HepG2 (cell line): ENCODE measurements around the gene SAMD4B. TPM values are rescaled to one million over a fixed set of nuclear protein-coding genes. Genes with fewer than 3 reads are reported as not detected.

Experiments used
- ATAC-seq: fragments of 200-7000 bp; cut with Tn5 transposase; 3 replicates; pipeline ENCODE4 v1.9.1; 2020; ENCODE audit warnings: mild to moderate bottlenecking, moderate library complexity
- BruUV-seq: library from RNA; stranded (reverse); fragments of 400-500 nt; replicated peaks from 2 replicates; lab custom pipeline; 2021; lab: Mats Ljungman, UMichigan
- CTCF ChIA-PET: fragments of 300-600 bp; formaldehyde crosslinking; extraction: SDS; loops from one replicate; lab custom pipeline; 2021; ENCODE audit warnings: low total read pairs, inconsistent platforms, low intra/inter-chr PET ratio; lab: Yijun Ruan, JAX
- POLR2A ChIA-PET: fragments of 350-600 bp; sonication (Branson Sonifier 250); formaldehyde crosslinking; loops from one replicate; lab custom pipeline; 2020; ENCODE audit warnings: antibody characterized with exemption, inconsistent platforms; lab: Yijun Ruan, JAX
- DNase-seq: peaks from one replicate; pipeline ENCODE4 v3.0.0-alpha.2; 2015; ENCODE audit warnings: low spot score
- FAIRE-seq: peaks from 3 replicates; lab custom pipeline; 2011; peaks lifted over from hg19 to GRCh38; lab: Jason Lieb, UNC
- H2AFZ ChIP-seq: one replicate; pipeline ENCODE4 v1.6.1; 2011; ENCODE audit warnings: low read length, inconsistent platforms
- H3K27ac ChIP-seq: fragments of 300-600 bp; 3 replicates; pipeline ENCODE4 v1.8.0; 2011; ENCODE audit warnings: mixed run types, mild to moderate bottlenecking, mixed read lengths, low read length, inconsistent platforms; ENCODE audit not compliant: insufficient read depth; ENCODE audit errors: extremely low read length
- H3K27me3 ChIP-seq, 2 experiments: fragments of 200-600 bp in 1 of 2; 2 replicates in 1 of 2; 3 replicates in 1 of 2; pipeline versions ENCODE4 v1.6.0 to v1.8.0; 2011; ENCODE audit warnings: low read length in 2 of 2, mild to moderate bottlenecking in 2 of 2, moderate library complexity in 2 of 2, inconsistent platforms in 1 of 2; ENCODE audit not compliant: insufficient read depth in 2 of 2, control insufficient read depth in 1 of 2
- H3K36me3 ChIP-seq, 2 experiments: fragments of 200-600 bp in 1 of 2; replicated peaks in 1 of 2; 2 replicates in 1 of 2; 3 replicates in 1 of 2; pipeline versions ENCODE4 v1.5.1 to v1.8.0; 2011; ENCODE audit warnings: low read length in 2 of 2, inconsistent platforms in 1 of 2; ENCODE audit not compliant: insufficient read depth in 2 of 2, control insufficient read depth in 1 of 2
- H3K4me1 ChIP-seq: 2 replicates; pipeline ENCODE4 v1.5.1; 2012; ENCODE audit warnings: low read length, inconsistent platforms; ENCODE audit not compliant: insufficient read depth
- H3K4me2 ChIP-seq: 2 replicates; pipeline ENCODE4 v1.6.0; 2011; ENCODE audit warnings: low read depth, low read length, inconsistent platforms
- H3K4me3 ChIP-seq, 3 experiments: fragments of 200-600 bp in 1 of 3; sonication (generic), shearing (Covaris generic) in 1 of 3; replicated peaks in 1 of 3; 2 replicates each; pipeline ENCODE4 v1.5.1; 2011 to 2016; ENCODE audit warnings: low read length in 3 of 3, inconsistent platforms in 2 of 3, low read depth in 2 of 3, mild to moderate bottlenecking in 2 of 3, control low read depth in 1 of 3, mixed read lengths in 1 of 3; ENCODE audit not compliant: insufficient read depth in 1 of 3
- H3K79me2 ChIP-seq: one replicate; pipeline ENCODE4 v1.6.1; 2011; ENCODE audit warnings: low read length, inconsistent platforms; ENCODE audit not compliant: insufficient read depth
- H3K9ac ChIP-seq: 2 replicates; pipeline ENCODE4 v1.6.0; 2011; ENCODE audit warnings: mild to moderate bottlenecking, low read depth, low read length, inconsistent platforms; ENCODE audit not compliant: insufficient read depth
- H3K9me3 ChIP-seq: 2 replicates; pipeline ENCODE4 v1.5.1; 2012; ENCODE audit warnings: mild to moderate bottlenecking, low read length
- H4K20me1 ChIP-seq: 2 replicates; pipeline ENCODE4 v1.6.0; 2011; ENCODE audit warnings: inconsistent platforms, mild to moderate bottlenecking, low read length, moderate library complexity; ENCODE audit not compliant: insufficient read depth
- AGO2 ChIP-seq: fragments of 200-400 bp; formaldehyde crosslinking; optimal IDR thresholded peaks from 2 replicates; pipeline ENCODE3; 2017; ENCODE audit warnings: mild to moderate bottlenecking, low read depth, low read length, moderate library complexity
- GATAD1 ChIP-seq: IDR thresholded peaks from 2 replicates; pipeline ENCODE4 v1.6.1; 2016; ENCODE audit warnings: missing genetic modification reagents, missing compliant biosample characterization
- KLF6 ChIP-seq: IDR thresholded peaks from 2 replicates; pipeline ENCODE4 v1.8.0; 2016; ENCODE audit warnings: missing biosample characterization, missing genetic modification reagents
- NFIC ChIP-seq: IDR thresholded peaks from 2 replicates; pipeline ENCODE4 v1.6.1; 2012; ENCODE audit warnings: mild to moderate bottlenecking, low read length, inconsistent platforms
- POLR2A ChIP-seq, 2 experiments: IDR thresholded peaks; 2 replicates each; pipeline ENCODE4 v1.6.1; 2011; ENCODE audit warnings: low read depth in 2 of 2, low read length in 2 of 2, mild to moderate bottlenecking in 1 of 2, moderate library complexity in 1 of 2; ENCODE audit not compliant: insufficient read depth in 1 of 2
- SPEN ChIP-seq: sonication (generic); formaldehyde crosslinking; IDR thresholded peaks from 2 replicates; pipeline ENCODE4 v1.5.1; 2020; ENCODE audit warnings: low read depth, mild to moderate bottlenecking, missing genetic modification reagents
- TRIM24 ChIP-seq: sonication (generic); formaldehyde crosslinking; IDR thresholded peaks from 2 replicates; pipeline ENCODE4 v1.8.0; 2022; ENCODE audit warnings: mild to moderate bottlenecking, missing genetic modification reagents
- ZFYVE20 ChIP-seq: sonication (generic); formaldehyde crosslinking; IDR thresholded peaks from 2 replicates; pipeline ENCODE4 v1.8.0; 2023; ENCODE audit warnings: low read depth, mild to moderate bottlenecking, moderate library complexity, missing genetic modification reagents, borderline replicate concordance
- ZMYM4 ChIP-seq: sonication (generic); formaldehyde crosslinking; IDR thresholded peaks from 2 replicates; pipeline ENCODE4 v1.8.1; 2023; ENCODE audit warnings: mild to moderate bottlenecking, missing genetic modification reagents
- ZNF160 ChIP-seq: sonication (generic); formaldehyde crosslinking; IDR thresholded peaks from 2 replicates; pipeline ENCODE4 v1.8.0; 2022; ENCODE audit warnings: mild to moderate bottlenecking, inconsistent platforms, missing genetic modification reagents
- ZNF251 ChIP-seq: sonication (generic); formaldehyde crosslinking; IDR thresholded peaks from 2 replicates; pipeline ENCODE4 v1.9.0; 2021; ENCODE audit warnings: mild to moderate bottlenecking, missing genetic modification reagents
- ZNF331 ChIP-seq: sonication (generic); formaldehyde crosslinking; IDR thresholded peaks from 2 replicates; pipeline ENCODE4 v1.4.0; 2020; ENCODE audit warnings: missing genetic modification reagents
- ZNF572 ChIP-seq: sonication (generic); formaldehyde crosslinking; IDR thresholded peaks from 2 replicates; pipeline ENCODE4 v1.5.1; 2020; ENCODE audit warnings: mild to moderate bottlenecking, missing genetic modification reagents
- ZSCAN21 ChIP-seq: sonication (generic); formaldehyde crosslinking; IDR thresholded peaks from 2 replicates; pipeline ENCODE4 v1.8.0; 2022; ENCODE audit warnings: mild to moderate bottlenecking, missing genetic modification reagents, moderate library complexity, borderline replicate concordance
- WGBS: methylation state at CpG from one replicate; pipeline ENCODE4 v1.1.6; 2017; ENCODE audit warnings: low lambda C conversion rate; 5-methylcytosine and 5-hydroxymethylcytosine counted together
- in situ Hi-C: cut with HindIII; loops from 2 replicates; pipeline ENCODE4 v1.10.0; 2017; ENCODE audit warnings: low pct_unique_long_range_greater_than_20kb; ENCODE audit not compliant: extremely low pct_ligation_motif_present
- intact Hi-C: fragments of 100-400 bp; cut with micrococcal nuclease; formaldehyde crosslinking; loops from one replicate; pipeline ENCODE4 v1.10.0; 2022; ENCODE audit not compliant: unreplicated experiment
- polyA plus RNA-seq, 8 experiments: library from polyadenylated mRNA; depleted of rRNA in 3 of 8; stranded (reverse) in 7 of 8; unstranded in 1 of 8; fragments of >200 nt; fragmentation: Illumina TruSeq in 4 of 8; extraction: Trizol in 4 of 8; gene quantifications; 2 replicates each; pipeline versions ENCODE4 v1.2.1 to v1.2.3, GENCODE V29; 2011 to 2016; ENCODE audit warnings: low read depth in 4 of 8, missing spikeins in 1 of 8, mixed read lengths in 1 of 8; ENCODE audit not compliant: insufficient read depth in 1 of 8
- total RNA-seq, 5 experiments: library from RNA; depleted of rRNA; stranded (reverse); fragments of >200 nt; fragmentation: Illumina TruSeq; extraction: Trizol; gene quantifications; 2 replicates each; pipeline ENCODE4 v1.2.3, GENCODE V29; 2016; ENCODE audit warnings: low read depth in 1 of 5
- TF ChIP-seq, protein P1 (sequence below): sonication (generic); formaldehyde crosslinking; IDR thresholded peaks from 2 replicates; pipeline ENCODE4 v1.5.1; 2020; ENCODE audit warnings: missing genetic modification reagents, mild to moderate bottlenecking, borderline replicate concordance
- TF ChIP-seq, protein P2 (sequence below): sonication (generic); formaldehyde crosslinking; IDR thresholded peaks from 2 replicates; pipeline ENCODE4 v1.4.0; 2020; ENCODE audit warnings: mild to moderate bottlenecking, low read depth, missing genetic modification reagents
- TF ChIP-seq, protein P3 (sequence below): sonication (generic); formaldehyde crosslinking; IDR thresholded peaks from 2 replicates; pipeline ENCODE4 v1.4.0; 2020; ENCODE audit warnings: missing genetic modification reagents

SAMD4B gene
- total and polyA plus RNA-seq, 2 of the 13 experiments (the other 11 are each of a cell fraction or from before 2014, with no cell fraction given): 26.0 to 31.8 TPM

DNA sequence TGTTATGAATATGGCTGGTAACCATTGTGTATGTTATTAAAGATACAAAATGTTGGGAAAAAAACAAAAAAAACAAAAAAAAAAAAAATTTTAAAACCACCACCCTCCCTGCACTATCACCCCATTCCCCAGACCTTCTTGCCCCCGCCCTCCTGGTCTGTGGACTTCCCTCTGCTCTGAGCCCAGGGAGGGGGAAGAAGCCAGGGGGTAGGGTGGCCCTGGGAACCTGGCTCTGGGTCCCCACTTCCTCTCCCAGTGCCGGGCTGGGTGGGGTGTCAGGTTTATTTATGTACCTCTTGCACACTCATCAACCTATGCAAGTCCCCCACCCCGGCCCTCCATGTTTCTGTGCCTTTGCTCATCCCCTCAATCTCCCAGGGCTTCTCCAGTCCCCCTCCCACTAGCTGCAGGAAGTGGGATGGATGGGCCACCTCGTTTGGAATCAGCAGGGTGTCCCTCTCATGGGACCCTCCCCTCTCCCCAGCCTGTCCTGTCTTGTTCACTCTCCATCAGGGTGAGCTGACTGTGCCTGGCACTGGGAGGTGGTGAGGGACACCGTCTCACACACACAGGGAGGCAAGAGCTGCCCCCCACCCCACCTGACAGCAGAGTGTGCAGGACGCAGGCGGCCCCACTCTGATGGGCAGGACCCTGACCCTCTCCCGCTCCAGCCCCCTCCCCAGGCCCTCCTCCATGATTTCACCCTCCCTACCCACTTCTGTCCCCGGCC is 42.8 kb downstream of the SAMD4B start:
- no peaks in the 10 kb centered on the region for H3K27me3 ChIP-seq
- H3K9ac ChIP-seq: no peak overlapping the region
- no peaks in the 10 kb centered on the region for H3K9me3 ChIP-seq
- whole genome bisulfite sequencing: 98% methylated on average over 9 of the region's 9 CpGs
- BruUV-seq: no TSS peak
- no peak overlapping the region for H3K4me3 ChIP-seq
- POLR2A ChIA-PET: interaction anchor here (1.0 kb wide), 1 partner anchor 51 kb away, joined by 3 read pairs; the partner anchor contains the start of gene RPS16
- no peak for DNase-seq
- H3K27ac ChIP-seq: no peak overlapping the region
- no peaks in the 10 kb centered on the region for H4K20me1 ChIP-seq
- no peak for FAIRE-seq
- TF ChIP-seq ZMYM4 (CRISPR knock-in tag): no peak
- TF ChIP-seq NFIC: no peak
- TF ChIP-seq, protein P1, sequence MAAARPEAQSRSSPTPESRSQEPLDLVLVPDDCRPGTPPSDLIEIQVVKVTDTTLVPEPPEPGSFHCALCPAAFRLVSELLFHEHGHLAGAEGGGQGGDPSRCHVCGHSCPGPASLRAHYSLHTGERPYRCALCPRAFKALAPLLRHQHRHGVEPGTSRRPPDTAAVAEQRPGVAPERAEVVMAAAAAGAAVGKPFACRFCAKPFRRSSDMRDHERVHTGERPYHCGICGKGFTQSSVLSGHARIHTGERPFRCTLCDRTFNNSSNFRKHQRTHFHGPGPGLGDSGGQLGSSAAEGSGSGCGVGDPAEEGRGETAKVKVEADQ: no peak
- TF ChIP-seq, protein P2, sequence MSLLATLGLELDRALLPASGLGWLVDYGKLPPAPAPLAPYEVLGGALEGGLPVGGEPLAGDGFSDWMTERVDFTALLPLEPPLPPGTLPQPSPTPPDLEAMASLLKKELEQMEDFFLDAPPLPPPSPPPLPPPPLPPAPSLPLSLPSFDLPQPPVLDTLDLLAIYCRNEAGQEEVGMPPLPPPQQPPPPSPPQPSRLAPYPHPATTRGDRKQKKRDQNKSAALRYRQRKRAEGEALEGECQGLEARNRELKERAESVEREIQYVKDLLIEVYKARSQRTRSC (CRISPR knock-in tag): no peak
- TF ChIP-seq KLF6 (CRISPR knock-in tag): no peak
- TF ChIP-seq ZSCAN21 (CRISPR knock-in tag): no peak
- no peak for TF ChIP-seq SPEN (CRISPR knock-in tag)
- peak; percentile 43 for TF ChIP-seq AGO2
- no peak for TF ChIP-seq TRIM24 (CRISPR knock-in tag)
- TF ChIP-seq ZNF331 (CRISPR knock-in tag): no peak
- no peak for TF ChIP-seq ZNF251
- TF ChIP-seq ZNF160 (CRISPR knock-in tag): no peak
- no peak for TF ChIP-seq ZFYVE20
- no peak for TF ChIP-seq GATAD1
- peak in 1 of 2 experiments; percentile 54; a peak in 2 of 4 replicates for TF ChIP-seq POLR2A (IDR thresholded peaks at IDR 0.05; ENCODE audit: insufficient read depth in 1 of 2, low read depth in 2 of 2, low read length in 2 of 2)
- TF ChIP-seq ZNF572 (CRISPR knock-in tag): no peak
- TF ChIP-seq, protein P3, sequence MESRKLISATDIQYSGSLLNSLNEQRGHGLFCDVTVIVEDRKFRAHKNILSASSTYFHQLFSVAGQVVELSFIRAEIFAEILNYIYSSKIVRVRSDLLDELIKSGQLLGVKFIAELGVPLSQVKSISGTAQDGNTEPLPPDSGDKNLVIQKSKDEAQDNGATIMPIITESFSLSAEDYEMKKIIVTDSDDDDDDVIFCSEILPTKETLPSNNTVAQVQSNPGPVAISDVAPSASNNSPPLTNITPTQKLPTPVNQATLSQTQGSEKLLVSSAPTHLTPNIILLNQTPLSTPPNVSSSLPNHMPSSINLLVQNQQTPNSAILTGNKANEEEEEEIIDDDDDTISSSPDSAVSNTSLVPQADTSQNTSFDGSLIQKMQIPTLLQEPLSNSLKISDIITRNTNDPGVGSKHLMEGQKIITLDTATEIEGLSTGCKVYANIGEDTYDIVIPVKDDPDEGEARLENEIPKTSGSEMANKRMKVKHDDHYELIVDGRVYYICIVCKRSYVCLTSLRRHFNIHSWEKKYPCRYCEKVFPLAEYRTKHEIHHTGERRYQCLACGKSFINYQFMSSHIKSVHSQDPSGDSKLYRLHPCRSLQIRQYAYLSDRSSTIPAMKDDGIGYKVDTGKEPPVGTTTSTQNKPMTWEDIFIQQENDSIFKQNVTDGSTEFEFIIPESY (CRISPR knock-in tag): no peak
- peaks cover 31 to 78% of the 10 kb centered on the region in 2 experiments for H3K36me3 ChIP-seq
- intact Hi-C loops: no loop called here
- no peak for ATAC-seq
- no peak overlapping the region for H2AFZ ChIP-seq
- CTCF ChIA-PET: no interaction called here
- H3K4me1 ChIP-seq: peaks cover 10% of the 10 kb centered on the region
- in situ Hi-C loops: no loop called here
- no peak overlapping the region for H3K4me2 ChIP-seq
- H3K79me2 ChIP-seq: peaks cover 5% of the 10 kb centered on the region
